Vagina (tissue), 2 donors: ENCODE data around the gene EPS8L2. TPM values are rescaled to one million over a fixed set of nuclear protein-coding genes. Genes with fewer than 3 reads are reported as not detected.

Experiments used
- DNase-seq, 2 donors: peaks; one replicate each; pipeline ENCODE4 v3.0.0-alpha.2; 2017; ENCODE audit errors: extremely low spot score in 2 of 2
- H3K27ac ChIP-seq: fragments of 200-600 bp; sonication (generic); one replicate; pipeline ENCODE4 v1.5.1; 2019
- H3K27me3 ChIP-seq: fragments of 200-600 bp; sonication (generic); one replicate; pipeline ENCODE4 v1.5.1; 2019
- H3K36me3 ChIP-seq, 2 donors: fragments of 200-600 bp; sonication (generic); one replicate each; pipeline ENCODE4 v1.5.1; 2017 to 2019
- H3K4me1 ChIP-seq: fragments of 200-600 bp; sonication (generic); one replicate; pipeline ENCODE4 v1.5.1; 2019
- H3K4me3 ChIP-seq, 2 donors: fragments of 200-600 bp; sonication (generic); 1 replicate in 1 of 2; 2 replicates in 1 of 2; pipeline ENCODE4 v1.5.1; 2016 to 2019
- H3K9me3 ChIP-seq: fragments of 200-600 bp; sonication (generic); one replicate; pipeline ENCODE4 v1.5.1; 2019
- POLR2A ChIP-seq, 2 donors: fragments of 450-650 bp; IDR thresholded peaks; one replicate each; pipeline ENCODE4 v1.6.1; 2017; ENCODE audit warnings: antibody characterized with exemption in 2 of 2, mild to moderate bottlenecking in 2 of 2, moderate library complexity in 2 of 2
- POLR2AphosphoS5 ChIP-seq, 2 donors: sonication (generic); formaldehyde crosslinking; IDR thresholded peaks; one replicate each; pipeline ENCODE4 v1.9.0; 2017; ENCODE audit warnings: antibody characterized with exemption in 2 of 2, mild to moderate bottlenecking in 2 of 2, low read depth in 1 of 2; ENCODE audit not compliant: insufficient read depth in 1 of 2
- intact Hi-C: fragments of 100-400 bp; cut with DNase I; formaldehyde crosslinking; loops from one replicate; pipeline ENCODE4 v1.15.1; 2023
- total RNA-seq: library from RNA; depleted of rRNA; stranded (reverse); fragments of >200 nt; gene quantifications from one replicate; pipeline ENCODE4 v1.2.3, GENCODE V29; 2016
- TF ChIP-seq, protein P1 (sequence below), 3 experiments: fragments of 450-650 bp in 2 of 3; fragments of 200-600 bp in 1 of 3; sonication (generic) in 1 of 3; IDR thresholded peaks; one replicate each; pipeline ENCODE4 v1.5.1; 2017 to 2019; ENCODE audit warnings: antibody characterized with exemption in 3 of 3, mild to moderate bottlenecking in 2 of 3, moderate library complexity in 2 of 3

EPS8L2 gene
- total RNA-seq, 1 donor from 2014 or later = 195 TPM

- DNase-seq = no peak
- TF ChIP-seq POLR2A (IDR thresholded peaks at IDR 0.05) (no peak), POLR2AphosphoS5 (IDR thresholded peaks at IDR 0.05; ENCODE audit: insufficient read depth in 1 of 2, low read depth in 1 of 2) (no peak)
- TF ChIP-seq, protein P1, sequence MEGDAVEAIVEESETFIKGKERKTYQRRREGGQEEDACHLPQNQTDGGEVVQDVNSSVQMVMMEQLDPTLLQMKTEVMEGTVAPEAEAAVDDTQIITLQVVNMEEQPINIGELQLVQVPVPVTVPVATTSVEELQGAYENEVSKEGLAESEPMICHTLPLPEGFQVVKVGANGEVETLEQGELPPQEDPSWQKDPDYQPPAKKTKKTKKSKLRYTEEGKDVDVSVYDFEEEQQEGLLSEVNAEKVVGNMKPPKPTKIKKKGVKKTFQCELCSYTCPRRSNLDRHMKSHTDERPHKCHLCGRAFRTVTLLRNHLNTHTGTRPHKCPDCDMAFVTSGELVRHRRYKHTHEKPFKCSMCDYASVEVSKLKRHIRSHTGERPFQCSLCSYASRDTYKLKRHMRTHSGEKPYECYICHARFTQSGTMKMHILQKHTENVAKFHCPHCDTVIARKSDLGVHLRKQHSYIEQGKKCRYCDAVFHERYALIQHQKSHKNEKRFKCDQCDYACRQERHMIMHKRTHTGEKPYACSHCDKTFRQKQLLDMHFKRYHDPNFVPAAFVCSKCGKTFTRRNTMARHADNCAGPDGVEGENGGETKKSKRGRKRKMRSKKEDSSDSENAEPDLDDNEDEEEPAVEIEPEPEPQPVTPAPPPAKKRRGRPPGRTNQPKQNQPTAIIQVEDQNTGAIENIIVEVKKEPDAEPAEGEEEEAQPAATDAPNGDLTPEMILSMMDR (IDR thresholded peaks at IDR 0.05) = no peak
- Histone ChIP-seq H3K27me3 (no peaks in the 10 kb centered on the region), H3K4me3 (peak overlapping the region in 1 of 2 donors; percentile 60), H3K4me1 (peaks cover 45% of the 10 kb centered on the region), H3K36me3 (peaks cover 0 to 3% of the 10 kb centered on the region in 2 donors), H3K9me3 (no peaks in the 10 kb centered on the region), H3K27ac (peak overlapping the region; percentile 100)
- intact Hi-C loops = no loop called here
These were observed 12.6 kb upstream of the EPS8L2 start for GRCh38 chr11:693415-693831.

- intact Hi-C loops = no loop called here
- DNase-seq = no peak
- TF ChIP-seq, protein P1 (IDR thresholded peaks at IDR 0.05) = no peak
- no peak for TF ChIP-seq POLR2AphosphoS5 (IDR thresholded peaks at IDR 0.05; ENCODE audit: insufficient read depth in 1 of 2, low read depth in 1 of 2)
- no peak for TF ChIP-seq POLR2A (IDR thresholded peaks at IDR 0.05)
- no peaks in the 10 kb centered on the region for H3K9me3 ChIP-seq
- H3K4me1 ChIP-seq = peaks cover 48% of the 10 kb centered on the region
- H3K4me3 ChIP-seq = peak overlapping the region; percentile 60 to 82
- peak overlapping the region; percentile 100 for H3K27ac ChIP-seq
- H3K27me3 ChIP-seq = no peaks in the 10 kb centered on the region
- H3K36me3 ChIP-seq = peaks cover 0 to 3% of the 10 kb centered on the region in 2 donors
These were observed 12.0 kb upstream of the EPS8L2 start for GRCh38 chr11:693887-694562.

DNA sequence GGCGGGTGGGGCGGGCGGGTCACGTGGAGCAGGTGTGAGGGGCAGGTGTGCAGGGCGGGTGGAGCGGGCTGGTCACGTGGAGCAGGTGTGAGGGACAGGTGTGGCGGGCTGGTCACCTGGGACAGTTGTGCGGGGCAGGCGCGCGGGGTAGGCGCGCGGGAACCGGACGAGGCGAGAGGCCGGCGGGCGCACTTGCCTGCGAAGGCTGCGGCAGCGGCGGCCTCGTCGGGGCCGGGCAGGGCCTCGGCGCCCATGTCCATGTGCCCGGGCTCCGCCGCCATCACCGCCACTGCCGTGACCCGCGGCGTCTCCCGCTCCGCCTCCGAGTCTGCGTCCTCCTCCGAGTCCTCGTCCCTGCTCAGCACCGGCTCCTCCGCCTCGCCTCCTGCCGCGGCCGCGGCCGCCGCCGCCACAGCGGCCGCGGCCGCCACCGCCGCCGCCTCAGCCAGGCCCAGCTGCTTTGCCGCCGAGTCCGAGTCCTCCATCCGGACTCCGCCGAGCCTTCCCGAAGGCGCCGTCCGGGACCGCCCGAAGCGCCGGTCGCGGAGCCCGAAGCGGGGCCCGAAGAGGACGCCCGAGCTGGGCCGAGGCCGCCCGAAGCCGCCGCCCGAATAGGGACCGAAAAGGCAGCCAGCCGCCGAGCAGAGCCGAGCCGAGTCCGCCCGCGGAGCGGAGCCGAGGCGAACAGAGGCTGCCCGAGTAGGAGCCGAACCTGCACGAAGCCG is 11.3 kb upstream of the EPS8L2 start, which contains the start of gene DEAF1:
DEAF1 (minus strand) TSS at position 660 of the 725 bp plus-strand sequence; CDS start at position 485, 175 bp downstream.
- intact Hi-C loops = no loop called here

GRCh38 chr11:695288-695537 is 10.8 kb upstream of the EPS8L2 start:
- peak overlapping the region; percentile 60 to 82 for H3K4me3 ChIP-seq
- H3K27ac ChIP-seq = peak overlapping the region; percentile 100
- TF ChIP-seq POLR2AphosphoS5 (IDR thresholded peaks at IDR 0.05; ENCODE audit: insufficient read depth in 1 of 2, low read depth in 1 of 2) = peak in 1 of 2 donors; percentile 51
- TF ChIP-seq, protein P1 (IDR thresholded peaks at IDR 0.05) = no peak
- DNase-seq = no peak
- H3K4me1 ChIP-seq = peaks cover 48% of the 10 kb centered on the region
- no peaks in the 10 kb centered on the region for H3K27me3 ChIP-seq
- H3K9me3 ChIP-seq = no peaks in the 10 kb centered on the region
- peaks cover 0 to 5% of the 10 kb centered on the region in 2 donors for H3K36me3 ChIP-seq
- intact Hi-C loops = no loop called here

More for the DNA sequence above, 11.3 kb upstream of the EPS8L2 start, which contains the start of gene DEAF1:
- no peak for DNase-seq
- H3K4me1 ChIP-seq = peaks cover 48% of the 10 kb centered on the region
- peak within 1 kb of the TSS; percentile 100 for H3K27ac ChIP-seq
- H3K9me3 ChIP-seq = no peaks in the 10 kb centered on the region
- peaks cover 0 to 7% of the 10 kb centered on the region in 2 donors for H3K36me3 ChIP-seq
- TF ChIP-seq, protein P1 (IDR thresholded peaks at IDR 0.05) = no peak
- no peak for TF ChIP-seq POLR2AphosphoS5 (IDR thresholded peaks at IDR 0.05; ENCODE audit: insufficient read depth in 1 of 2, low read depth in 1 of 2)
- TF ChIP-seq POLR2A (IDR thresholded peaks at IDR 0.05) = no peak
- H3K4me3 ChIP-seq = peak within 1 kb of the TSS; percentile 60 to 82
- H3K27me3 ChIP-seq = no peaks in the 10 kb centered on the region
